ENCODE measurements around the gene LRRC45. TPM values are rescaled to one million over a fixed set of nuclear protein-coding genes. Genes with fewer than 3 reads are reported as not detected.
A peak's percentile ranks its signal among the peaks of the same experiment; 100 is the strongest.
"Not testable (repeated sequence)": the region's sequence is repeated elsewhere in the genome, so short reads cannot be mapped to it uniquely, and the experiment has no call there.

The LRRC45 gene
- total RNA-seq, 6 experiments from 2014 or later: 6.8 to 10.5 (median 10.0) TPM

DNA sequence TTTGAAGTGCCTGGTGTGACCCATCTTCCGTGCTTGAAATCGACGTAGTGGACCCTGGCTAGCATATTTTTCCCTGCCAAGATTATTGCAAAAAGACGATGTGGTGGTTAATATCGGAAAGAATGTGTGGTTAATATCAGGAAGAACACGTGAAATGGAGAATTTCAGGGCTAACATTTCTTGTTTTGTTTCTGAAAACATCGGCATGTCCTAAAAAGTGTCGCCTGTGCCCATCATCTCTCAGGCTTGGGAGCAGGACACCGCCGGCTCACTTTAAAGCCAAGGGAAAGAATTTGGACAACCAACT is 14.7 kb downstream of the LRRC45 start:
- H3K27ac Mint-ChIP-seq: peak overlapping the region; percentile 93
- no peaks in the 10 kb centered on the region for H3K9me3 Mint-ChIP-seq
- DNase-seq: no peak
- H3K4me3 Mint-ChIP-seq: peak overlapping the region; percentile 86
- H3K4me1 Mint-ChIP-seq (ENCODE audit: low read depth): peaks cover 17% of the 10 kb centered on the region
- TF ChIP-seq, protein P1, sequence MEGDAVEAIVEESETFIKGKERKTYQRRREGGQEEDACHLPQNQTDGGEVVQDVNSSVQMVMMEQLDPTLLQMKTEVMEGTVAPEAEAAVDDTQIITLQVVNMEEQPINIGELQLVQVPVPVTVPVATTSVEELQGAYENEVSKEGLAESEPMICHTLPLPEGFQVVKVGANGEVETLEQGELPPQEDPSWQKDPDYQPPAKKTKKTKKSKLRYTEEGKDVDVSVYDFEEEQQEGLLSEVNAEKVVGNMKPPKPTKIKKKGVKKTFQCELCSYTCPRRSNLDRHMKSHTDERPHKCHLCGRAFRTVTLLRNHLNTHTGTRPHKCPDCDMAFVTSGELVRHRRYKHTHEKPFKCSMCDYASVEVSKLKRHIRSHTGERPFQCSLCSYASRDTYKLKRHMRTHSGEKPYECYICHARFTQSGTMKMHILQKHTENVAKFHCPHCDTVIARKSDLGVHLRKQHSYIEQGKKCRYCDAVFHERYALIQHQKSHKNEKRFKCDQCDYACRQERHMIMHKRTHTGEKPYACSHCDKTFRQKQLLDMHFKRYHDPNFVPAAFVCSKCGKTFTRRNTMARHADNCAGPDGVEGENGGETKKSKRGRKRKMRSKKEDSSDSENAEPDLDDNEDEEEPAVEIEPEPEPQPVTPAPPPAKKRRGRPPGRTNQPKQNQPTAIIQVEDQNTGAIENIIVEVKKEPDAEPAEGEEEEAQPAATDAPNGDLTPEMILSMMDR (IDR thresholded peaks at IDR 0.05): no peak
- peaks cover 6% of the 10 kb centered on the region; the same call in 1 of the 2 replicates for H3K36me3 Mint-ChIP-seq (ENCODE audit: low read depth)
- H3K27me3 Mint-ChIP-seq (ENCODE audit: insufficient read depth): no peaks in the 10 kb centered on the region; the same call in 1 of the 2 replicates

GRCh38 chr17:82038796-82039409 is 15.8 kb downstream of the LRRC45 start:
- not testable (repeated sequence) for H3K27ac Mint-ChIP-seq; H3K36me3 Mint-ChIP-seq (ENCODE audit: low read depth); H3K9me3 Mint-ChIP-seq; H3K4me3 Mint-ChIP-seq; DNase-seq; H3K27me3 Mint-ChIP-seq (ENCODE audit: insufficient read depth)
- H3K4me1 Mint-ChIP-seq (ENCODE audit: low read depth): peaks cover 17% of the 10 kb centered on the region

- H3K27me3 Mint-ChIP-seq (ENCODE audit: insufficient read depth): no peaks in the 10 kb centered on the region; the same call in 1 of the 2 replicates
- peaks cover 6% of the 10 kb centered on the region; the same call in 1 of the 2 replicates for H3K36me3 Mint-ChIP-seq (ENCODE audit: low read depth)
- no peak for DNase-seq
- H3K4me1 Mint-ChIP-seq (ENCODE audit: low read depth): peaks cover 17% of the 10 kb centered on the region
- TF ChIP-seq, protein P1 (IDR thresholded peaks at IDR 0.05): no peak
- no peak overlapping the region for H3K4me3 Mint-ChIP-seq
- no peak overlapping the region for H3K27ac Mint-ChIP-seq
- H3K9me3 Mint-ChIP-seq: no peaks in the 10 kb centered on the region
Observed at GRCh38 chr17:82039695-82040299, 16.7 kb downstream of the LRRC45 start.

DNA sequence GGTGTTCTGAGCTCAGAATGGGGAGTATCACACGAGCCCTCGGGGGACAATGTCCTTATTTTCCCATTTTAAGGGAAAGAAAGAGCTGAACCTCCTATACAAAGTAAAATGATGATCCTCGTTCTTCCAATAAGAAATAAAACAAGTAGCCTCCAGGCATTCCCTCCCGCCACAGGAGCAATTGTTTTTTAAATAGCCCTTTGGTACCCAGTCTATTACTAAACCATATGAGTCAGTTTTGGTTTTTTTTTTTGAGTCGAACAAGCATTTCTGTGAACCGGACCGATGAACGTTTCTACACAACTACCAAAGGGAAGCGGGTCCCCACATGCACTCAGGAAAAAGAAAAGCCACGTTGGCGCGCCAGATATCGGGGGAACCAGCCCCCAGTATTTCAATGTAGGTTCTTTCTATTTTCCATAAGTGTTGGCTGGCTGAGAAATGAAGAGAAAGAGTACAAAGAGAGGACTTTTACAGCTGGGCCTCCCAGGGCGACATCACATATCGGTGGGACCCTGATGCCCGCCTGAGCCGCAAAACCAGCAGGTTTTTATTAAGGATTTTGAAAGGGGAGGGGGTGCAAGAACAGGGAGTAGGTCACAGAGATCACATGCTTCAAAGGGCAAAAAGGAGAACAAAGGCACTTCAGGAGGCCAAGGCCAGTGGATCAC is 18.2 kb downstream of the LRRC45 start:
- peaks cover 17% of the 10 kb centered on the region for H3K4me1 Mint-ChIP-seq (ENCODE audit: low read depth)
- H3K27me3 Mint-ChIP-seq (ENCODE audit: insufficient read depth): no peaks in the 10 kb centered on the region; the same call in 1 of the 2 replicates
- H3K9me3 Mint-ChIP-seq: no peaks in the 10 kb centered on the region
- no peak for DNase-seq
- no peaks in the 10 kb centered on the region for H3K36me3 Mint-ChIP-seq (ENCODE audit: low read depth)
- TF ChIP-seq, protein P1 (IDR thresholded peaks at IDR 0.05): no peak
- H3K27ac Mint-ChIP-seq: no peak overlapping the region; the same call in 1 of the 2 replicates
- H3K4me3 Mint-ChIP-seq: peak overlapping the region; percentile 20; the same call in 1 of the 2 replicates

GRCh38 chr17:82042649-82043048 is 19.5 kb downstream of the LRRC45 start:
- no peak for DNase-seq

More at GRCh38 chr17:82042649-82043048, 19.5 kb downstream of the LRRC45 start:
- Mint-ChIP-seq H3K36me3 (ENCODE audit: low read depth) (peaks cover 3% of the 10 kb centered on the region; the same call in 1 of the 2 replicates), H3K9me3 (no peaks in the 10 kb centered on the region), H3K27me3 (ENCODE audit: insufficient read depth) (no peaks in the 10 kb centered on the region; the same call in 1 of the 2 replicates), H3K4me3 (no peak overlapping the region), H3K4me1 (ENCODE audit: low read depth) (peaks cover 15% of the 10 kb centered on the region), H3K27ac (no peak overlapping the region)
- TF ChIP-seq, protein P1 (IDR thresholded peaks at IDR 0.05): no peak
